GM21786 (cell line): ENCODE measurements around the gene AFF1.
"Not testable (repeated sequence)": the region's sequence is repeated elsewhere in the genome, so short reads cannot be mapped to it uniquely, and the experiment has no call there.

ENCODE experiments used
- ATAC-seq: cut with Tn5 transposase; IDR thresholded peaks from one replicate; pipeline ENCODE4 v1.9.1; 2021; ENCODE audit not compliant: unreplicated experiment

AFF1 gene

DNA sequence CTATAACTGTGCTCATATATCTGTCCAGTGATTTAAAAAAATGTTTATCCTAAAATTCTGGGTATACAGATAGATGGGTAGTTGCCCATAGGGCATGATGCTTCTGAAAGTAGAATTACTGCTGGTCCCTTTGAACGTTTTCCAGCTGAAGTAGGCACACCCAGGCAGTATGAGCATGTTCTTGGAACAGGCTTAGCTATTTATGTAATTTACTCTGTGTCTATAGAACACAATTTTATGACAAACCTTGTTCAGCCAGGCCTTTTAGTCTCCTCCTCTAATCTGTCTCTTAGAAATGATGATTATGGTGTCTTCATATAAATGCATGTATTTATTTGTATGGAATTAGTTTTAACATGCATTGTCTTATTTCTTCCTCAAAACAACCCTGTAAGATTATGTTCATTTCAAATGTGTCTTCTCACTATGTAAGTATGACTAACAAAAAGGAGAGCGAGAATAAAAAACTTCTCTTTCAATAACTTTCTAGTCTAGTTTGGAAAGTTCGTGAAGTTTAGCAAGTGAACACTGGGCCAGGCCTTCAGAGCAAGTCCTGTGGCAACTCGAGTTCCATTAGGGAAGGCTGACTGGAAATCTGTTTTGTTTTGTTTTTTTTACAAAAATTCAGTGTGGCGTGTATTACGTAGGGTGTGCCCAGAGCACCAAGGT, 142.0 kb downstream of the AFF1 start:
- ATAC-seq: no peak

DNA sequence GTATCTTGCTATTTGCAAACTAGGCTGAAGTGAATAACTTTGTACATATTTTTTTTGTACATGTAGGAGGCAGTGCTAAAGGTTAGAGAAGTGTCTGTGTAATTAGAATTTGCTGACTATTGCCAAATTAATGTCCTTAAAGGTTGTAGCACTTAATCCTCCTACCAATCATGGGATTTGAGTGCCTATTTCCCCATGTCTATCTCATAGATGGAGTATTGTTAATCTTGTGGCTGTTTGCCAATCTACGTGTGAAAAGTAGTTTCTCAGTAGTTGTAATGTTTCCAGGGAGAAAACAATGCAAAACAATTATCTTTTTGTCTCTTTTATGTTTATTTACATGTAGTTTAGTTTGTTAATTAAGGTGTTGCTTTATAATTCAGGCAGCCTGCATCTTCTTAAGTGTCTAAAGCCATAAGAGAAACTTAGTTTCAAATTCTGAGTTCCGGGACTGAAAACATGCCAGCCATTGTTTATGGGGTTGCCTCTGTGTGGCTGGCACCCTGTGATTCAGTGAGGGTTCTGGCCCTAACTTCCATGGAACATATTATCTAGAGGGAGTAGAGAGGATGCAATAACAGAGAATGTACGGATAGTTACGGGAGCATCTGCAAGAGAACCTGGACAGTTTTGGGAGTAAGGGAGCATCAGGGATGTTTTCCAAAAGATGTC, 143.2 kb downstream of the AFF1 start:
- no peak for ATAC-seq

DNA sequence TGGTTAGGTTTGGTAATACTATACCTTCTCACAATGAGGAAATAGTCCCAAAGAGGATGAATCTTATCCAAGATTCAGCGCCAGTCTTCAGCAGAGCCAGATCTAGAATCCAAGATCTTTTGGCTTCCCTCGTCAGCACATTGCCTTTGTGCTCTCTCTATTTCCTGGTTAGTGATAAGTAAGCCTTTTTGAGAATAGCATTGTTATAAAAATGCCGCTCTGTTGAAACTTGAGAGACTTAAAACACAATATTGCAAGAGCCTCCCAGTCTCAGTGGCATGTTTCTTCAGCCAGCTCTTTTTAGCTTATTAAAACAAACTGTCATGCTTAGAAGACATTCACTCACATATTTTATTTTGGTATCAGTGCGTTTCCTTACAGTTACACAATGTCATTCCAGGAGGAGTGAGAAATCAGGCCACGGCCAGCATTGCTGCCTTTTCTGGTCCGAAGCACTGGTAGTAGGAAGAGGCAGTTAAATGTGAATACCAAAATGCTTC, 144.2 kb downstream of the AFF1 start:
- no peak for ATAC-seq

DNA sequence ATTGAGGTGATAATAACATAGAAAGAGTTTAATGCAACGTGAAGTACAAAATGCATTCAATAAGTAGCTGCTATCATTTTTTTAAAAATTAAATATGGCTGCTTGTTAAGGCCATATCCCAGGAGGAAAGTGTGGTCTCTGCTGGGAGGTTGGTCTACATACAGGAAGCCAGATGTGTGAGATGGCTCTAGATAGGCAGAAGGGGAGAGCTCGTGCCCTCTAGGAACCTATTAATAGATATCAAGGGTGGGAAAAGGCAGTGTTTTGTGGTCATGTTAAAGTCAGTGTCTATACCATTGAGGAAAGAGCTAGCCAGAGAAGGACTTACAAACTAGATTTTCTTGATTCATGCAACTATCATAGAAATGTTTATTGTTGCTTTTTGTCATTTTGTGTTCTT, 145.2 kb downstream of the AFF1 start:
- ATAC-seq: no peak

DNA sequence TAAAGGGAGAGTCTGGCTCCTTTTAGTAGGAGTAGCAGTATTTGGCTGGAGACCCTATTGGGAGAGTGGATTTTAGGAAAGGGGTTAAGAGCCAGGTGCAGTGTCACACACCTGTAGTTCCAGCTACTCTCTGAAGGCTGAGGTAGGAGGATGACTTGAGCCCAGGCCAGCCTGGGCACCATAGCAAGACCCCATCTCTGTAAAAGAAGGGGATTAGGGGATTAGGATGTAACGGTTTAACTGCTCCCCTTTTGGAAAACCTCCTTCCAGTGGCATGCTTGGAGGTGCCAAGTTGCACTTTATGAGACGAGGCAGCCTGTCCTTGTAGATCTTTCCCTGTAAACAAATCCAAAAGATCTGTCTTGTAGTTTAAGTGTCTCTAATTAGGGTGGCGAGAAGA, 145.7 kb downstream of the AFF1 start:
- no peak for ATAC-seq

DNA sequence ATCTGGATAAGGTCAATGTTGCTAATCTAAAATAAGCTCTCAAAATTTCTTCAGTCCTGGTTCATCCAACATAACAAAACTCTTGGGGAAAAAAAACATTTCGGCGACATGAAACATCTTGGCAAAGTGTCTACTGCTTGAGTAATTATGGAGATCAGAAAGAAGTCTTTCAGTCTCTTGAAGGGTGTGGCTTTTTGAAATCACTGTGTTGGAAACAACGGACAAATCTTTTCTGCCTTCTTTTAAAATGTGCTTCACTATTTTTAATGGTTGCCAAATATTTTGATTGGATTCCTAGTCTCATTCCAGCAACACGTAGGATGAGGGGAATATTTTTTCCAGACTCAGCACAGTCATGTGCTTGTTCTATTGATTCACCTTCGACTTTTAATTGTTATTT, 147.0 kb downstream of the AFF1 start:
- ATAC-seq: no peak

DNA sequence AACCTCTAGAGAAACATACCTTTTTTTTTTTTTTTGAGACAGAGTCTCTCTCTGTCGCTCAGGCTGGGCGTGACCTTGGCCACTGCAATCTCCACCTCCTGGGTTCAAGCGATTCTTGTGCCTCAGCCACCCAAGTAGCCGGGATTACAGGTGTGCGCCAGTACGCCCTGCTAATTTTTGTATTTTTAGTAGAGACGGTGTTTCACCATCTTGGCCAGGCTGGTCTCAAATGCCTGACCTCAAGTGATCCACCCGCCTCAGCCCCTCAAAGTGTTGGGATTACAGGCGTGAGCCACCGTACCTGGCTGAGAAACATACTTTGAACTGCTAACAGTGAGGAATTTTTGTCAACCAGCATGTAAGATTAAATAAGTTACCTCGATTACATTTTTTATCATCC, 150.9 kb downstream of the AFF1 start:
- ATAC-seq: not testable (repeated sequence)

DNA sequence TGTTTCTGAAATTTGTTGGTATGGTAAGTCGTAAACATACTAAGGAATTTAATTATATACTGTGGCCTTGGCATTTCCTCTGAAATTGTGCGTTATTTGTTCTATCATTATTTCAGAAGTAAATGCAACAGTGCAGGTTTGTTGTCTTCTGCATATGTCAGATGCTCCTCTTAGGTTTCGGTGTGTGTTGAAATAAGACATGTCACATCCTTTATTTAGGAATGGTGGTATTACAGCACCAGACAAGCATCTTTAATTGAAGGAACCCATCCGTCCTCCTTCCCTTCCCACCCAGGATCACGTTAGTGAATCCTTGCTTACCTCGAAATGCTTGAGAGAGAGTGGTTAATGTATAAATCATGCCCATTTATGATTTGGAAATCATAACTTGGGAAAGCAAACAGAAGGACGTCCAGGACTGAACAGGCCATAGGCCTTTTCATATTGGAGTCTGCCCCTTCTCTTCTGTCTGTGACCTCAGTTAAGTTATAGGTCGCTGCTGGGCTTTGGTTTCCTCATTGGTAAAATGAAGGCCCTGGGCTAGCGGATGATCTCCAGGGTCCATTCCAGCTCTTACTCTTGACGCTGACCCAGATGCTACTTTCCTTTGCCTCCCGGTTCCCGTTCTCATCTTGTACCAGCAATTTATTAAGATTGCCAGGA, 151.5 kb downstream of the AFF1 start:
- no peak for ATAC-seq

DNA sequence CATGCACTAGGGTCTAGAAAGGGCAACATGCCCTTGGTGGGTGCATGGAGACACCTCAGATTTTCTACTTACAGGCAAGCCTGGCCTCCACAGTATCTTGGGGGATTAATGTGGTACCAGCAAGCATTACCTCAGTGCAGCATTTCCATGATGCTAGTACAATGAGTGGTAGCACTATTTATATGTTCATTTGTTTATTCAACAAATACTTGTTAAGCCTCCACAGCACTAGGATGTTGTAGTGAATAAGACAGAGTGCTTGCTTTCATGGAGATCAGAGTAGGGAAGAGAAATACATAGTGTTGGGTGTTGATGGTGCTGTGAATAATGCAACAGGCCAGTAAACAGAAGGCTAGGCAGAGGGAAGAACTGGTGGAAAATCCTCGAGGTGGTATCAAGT, 152.2 kb downstream of the AFF1 start:
- ATAC-seq: no peak

DNA sequence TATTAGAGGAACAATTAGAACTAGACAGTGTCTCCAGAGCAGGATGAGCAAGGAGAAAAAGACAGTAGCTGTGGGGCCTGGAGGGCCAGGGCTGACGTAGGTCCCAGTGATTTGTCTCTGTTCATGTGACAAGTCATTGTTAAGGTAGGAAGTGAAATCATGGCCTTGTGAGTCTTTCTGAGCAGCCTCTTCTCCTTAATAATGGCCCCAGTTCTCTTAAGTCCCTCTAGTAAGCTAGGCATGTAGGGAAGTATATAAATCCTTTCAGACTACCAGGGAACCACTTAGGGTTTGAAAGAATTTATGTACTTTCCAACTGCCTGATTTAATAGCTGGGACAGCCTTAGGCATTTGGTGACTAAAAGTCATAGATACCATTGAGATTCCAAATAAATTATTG, 152.6 kb downstream of the AFF1 start:
- no peak for ATAC-seq

DNA sequence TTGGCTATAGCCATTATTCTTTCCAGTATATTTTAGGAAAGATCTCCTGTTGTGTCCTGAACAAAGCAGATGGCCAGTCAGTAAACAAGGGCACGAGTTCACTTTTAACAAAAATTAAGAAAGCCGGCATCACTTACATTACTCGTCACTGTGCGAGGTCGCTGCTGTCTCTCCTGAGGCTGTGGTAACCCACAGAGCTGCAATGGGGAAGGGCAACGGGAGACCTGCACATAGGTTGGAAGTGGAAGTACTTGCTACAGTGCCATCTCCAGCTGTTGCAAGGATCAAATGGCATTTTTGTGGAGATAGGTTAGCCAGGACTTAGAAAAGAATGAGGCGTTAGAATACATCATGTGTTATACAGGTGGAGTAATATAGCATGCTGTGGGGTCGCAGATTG, 153.4 kb downstream of the AFF1 start:
- no peak for ATAC-seq

DNA sequence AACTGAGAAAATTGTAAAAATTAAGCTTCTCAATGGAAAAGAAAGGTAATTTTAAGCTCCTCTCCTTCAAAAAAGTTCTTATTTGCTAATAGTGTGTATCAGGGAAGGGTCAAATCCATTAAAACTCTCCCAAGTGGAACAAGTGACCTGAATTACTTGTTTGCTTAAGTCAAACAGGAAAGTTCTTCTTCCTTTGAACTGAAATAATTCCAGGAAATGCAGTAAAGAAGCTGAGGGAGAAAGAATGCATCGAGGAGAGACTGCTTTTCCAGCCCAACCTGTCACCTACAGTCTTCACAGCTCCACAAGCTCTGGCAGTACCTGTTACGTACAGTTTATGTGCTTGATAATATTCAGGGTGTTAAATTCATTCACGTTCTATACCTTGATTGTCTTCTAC, 154.6 kb downstream of the AFF1 start:
- no peak for ATAC-seq

DNA sequence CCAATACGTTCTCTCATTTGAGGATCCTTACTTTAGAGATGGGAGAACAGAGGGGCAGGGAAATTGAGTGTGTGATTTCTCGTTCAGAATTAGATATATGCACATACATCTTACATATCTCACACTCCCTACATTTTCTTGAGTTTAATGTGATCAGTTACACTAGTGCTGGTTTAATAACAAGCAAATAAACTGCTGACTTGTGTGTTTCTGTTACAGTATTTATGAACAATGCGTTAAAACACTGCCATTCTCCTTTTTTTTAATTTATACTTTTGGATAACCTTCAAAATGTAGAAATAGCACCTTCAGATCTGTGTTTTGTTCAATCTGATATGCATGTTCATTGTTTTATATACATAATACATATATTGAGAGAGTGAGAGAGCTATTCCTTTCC, 155.5 kb downstream of the AFF1 start:
- ATAC-seq: no peak

DNA sequence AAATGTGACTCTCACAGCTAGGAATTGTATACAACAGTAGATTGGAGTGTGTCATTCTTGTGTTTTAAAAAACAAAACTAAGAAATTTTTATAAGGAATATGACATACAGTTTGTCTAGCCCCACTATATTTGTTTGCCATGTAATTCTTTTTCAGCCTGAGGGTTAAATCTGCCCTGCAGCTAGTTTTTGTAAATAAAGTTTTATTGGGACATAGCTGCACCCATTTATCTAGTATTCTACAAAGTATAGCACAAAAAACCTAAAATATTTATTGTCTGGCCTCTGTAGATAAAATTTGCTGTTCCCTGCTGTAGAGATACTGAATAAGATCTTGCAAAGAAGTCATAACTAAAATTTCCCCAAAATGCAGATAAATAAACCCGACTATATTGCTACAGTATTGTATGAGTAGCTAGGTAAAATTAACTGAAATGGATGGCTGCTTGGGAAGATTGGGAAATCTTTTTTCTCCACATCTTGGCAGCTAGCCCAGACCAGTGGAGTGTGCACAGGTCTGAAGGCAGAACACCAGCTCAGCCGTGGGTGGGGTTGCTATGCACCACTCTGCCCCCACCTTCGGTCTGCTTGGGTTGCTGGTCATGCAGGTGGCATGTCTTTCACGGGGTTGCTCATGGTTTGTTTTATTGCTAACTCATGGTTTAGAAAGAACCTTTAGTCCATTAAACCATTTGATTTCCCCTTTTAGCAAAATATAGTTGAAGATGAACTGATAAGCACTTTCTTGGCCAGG, 157.8 kb downstream of the AFF1 start:
- ATAC-seq: peak; percentile 50

DNA sequence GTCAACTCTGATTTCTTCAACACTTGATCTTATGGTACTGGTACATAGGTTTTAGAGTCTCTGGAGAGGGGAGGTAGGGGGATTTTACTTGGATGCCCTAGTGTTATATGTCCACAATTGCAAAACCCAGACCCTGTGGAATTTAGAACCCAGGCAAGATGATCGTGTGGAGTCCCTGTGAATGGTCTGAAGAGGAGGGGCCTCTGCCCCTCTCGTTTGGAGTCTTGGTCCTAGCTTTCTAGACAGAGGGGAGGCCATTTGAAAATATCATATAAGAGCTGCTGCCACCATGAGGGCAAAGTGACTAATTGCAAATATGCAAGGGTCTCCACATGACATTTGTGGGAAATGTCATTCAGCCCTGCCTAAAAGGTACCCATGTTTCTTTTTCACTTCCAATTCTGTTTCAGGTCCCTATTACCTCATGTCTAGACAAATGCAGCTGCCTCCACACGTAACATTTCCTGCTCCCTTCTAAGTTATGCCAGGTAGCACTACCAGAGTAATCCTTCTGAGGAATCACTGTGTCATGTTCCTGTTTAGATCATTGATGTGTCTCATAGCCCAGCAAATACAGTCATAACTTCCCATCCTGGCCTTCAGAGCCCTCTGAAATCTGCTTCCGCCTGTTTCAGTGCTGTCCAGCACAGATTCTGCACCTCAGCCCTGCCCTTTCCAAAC, 158.8 kb downstream of the AFF1 start:
- peak; percentile 74 for ATAC-seq

DNA sequence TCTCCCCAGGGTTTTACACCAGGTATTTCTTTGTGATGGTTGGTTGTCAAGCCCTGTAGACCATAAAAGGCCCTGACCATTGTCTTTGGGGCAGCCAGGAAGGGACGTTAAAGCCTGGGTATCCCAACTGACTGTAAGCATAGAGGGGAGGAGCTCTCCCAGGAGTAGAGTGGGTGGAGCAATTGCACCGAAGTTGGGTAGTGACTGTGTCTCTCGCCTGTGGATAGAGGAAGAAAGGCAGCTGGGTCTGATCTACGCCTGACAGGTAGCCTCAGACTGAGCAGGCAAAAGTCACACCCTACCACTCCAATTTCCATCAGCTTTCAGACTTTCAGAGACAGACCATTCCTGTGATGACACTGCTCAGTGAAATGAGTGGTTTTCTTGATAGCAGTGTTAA, 162.3 kb downstream of the AFF1 start:
- ATAC-seq: no peak

DNA sequence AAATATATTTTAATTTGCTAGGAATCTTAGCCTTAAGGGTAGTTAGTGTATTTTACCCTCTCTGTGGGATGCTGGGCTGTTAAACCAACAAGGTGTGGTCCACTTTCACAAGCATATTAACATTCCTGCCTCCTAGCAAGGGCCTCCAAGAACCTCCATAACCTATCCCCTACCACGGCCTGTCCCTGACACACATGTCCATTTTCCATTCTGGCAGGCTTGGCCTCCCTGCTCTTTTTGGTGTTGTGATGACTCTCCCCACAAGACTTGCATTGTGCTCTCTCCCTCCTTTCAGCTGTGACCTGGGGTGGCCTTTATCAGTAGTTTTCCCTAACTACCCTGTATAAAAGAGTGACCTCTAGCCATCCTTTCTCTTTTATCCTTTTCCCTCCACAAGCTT, 165.4 kb downstream of the AFF1 start:
- no peak for ATAC-seq

DNA sequence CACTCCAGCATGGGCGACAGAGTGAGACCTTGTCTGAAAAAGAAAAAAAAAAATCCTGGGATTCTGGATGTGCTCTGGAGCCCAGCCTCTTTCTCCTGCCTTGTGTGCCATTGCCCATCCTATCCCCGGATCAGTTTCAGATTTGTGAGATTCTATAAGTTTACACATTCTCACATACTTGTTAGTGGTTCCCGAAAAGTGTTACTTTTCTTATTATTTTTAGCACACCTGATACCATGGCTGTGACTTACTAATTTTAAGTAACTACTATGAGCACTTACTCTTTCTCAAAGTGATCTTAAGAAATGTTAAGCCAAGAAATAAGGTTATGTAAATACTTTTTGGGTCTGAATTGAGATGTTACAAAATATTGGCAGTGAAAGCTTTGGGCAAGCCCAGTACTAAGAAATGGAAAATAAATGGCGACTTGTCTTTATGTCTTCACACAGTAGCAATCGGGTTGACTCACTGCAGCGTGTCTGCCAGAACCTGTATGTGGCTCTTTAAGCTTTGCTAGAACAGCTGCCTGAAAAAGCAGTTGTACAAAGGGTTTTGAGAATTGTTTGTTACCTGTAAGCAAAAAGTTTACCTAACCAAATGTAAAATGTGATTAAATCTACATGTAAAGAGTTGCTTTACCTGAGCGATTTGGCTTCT, 166.9 kb downstream of the AFF1 start:
- ATAC-seq: no peak

DNA sequence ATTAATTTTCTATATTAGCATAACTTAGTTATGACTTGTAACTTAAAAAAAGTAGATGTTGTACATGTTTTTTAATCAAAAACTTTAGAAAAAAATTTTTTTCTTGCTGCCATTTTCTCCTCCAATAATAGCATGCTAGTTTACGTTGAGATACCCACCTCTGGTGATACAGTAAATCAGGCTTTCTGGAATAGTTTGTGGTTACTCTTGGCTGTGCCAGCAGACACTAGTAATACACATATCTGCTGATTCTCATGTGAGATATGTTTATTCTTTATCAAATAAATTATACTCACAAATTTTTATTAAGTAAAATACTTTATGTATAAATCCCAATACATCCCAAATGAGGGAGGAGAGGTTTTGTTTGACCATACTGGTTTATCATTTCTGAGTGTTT, 168.3 kb downstream of the AFF1 start:
- no peak for ATAC-seq

DNA sequence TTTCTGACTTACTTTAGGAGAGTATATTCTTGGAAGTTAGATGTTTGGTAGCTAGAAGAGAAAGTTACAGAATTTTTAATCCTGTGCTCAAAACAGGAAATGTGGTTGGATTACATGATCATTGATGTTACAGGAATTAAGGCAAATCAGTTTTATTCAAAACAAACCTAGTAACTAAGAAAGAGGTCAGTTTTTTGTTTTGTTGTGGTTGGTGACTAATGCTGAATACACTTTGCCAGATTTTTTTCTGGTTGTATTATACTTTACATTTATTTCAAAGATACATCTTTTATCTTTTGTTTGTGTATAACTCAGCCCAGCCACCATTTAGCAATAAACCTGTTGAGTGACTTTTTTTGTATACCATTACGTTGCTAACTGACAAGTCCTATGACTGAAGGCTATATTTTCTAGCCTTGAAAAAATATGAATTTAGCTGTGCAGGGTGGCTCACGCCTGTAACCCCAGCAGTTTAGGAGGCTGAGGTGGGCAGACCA, 168.9 kb downstream of the AFF1 start:
- no peak for ATAC-seq
